GM21529 (cell line): Measurements from ENCODE around the gene SIRT7.

Experiments used
- ATAC-seq: cut with Tn5 transposase; IDR thresholded peaks from one replicate; pipeline ENCODE4 v1.9.1; 2021; ENCODE audit not compliant: unreplicated experiment

Gene SIRT7

DNA sequence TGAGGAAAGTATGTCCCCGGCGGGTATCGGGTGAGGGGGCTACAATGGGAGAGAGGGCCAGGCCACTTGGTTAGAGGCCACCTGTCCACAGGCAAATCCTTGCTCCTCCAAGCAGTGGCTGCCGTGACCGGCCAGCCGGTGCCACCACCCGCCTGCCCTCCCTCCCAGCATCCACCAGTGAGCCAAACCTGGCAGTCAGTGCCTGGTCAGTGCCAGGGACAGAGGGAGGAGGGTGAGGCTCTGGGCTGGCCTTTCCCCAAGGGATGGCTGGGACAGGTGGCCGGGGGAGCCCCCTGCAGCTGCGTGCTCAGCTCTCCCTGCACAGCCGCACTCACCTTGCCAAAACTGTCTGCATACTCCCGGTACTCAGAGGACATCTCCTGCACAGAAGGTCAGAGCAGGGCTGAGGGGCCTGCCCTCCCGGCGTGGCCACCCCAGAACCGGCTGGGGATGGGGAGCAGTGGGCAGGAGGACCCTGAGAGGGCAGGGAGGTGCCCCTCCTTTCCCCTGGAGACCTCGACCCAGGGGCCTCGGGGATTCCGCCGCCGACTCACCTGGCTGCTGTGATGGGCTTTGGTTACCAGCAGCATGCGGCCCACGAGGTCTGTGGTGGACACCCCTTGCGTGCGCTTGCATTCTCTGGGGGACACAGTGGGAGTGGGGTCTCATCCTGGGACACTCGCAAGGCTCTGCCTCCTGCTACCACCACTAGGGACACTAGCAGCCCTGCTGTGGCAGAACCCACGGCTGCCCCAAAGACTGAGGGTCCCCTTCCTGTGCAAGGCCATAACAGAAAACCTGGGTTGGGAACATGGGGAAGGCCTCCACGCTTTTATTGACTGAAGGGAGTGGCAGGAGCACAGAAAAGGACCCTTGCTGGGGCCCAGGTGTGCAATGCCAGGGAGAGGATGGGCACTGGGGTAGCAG lies 10.5 kb downstream of the SIRT7 start:
- ATAC-seq: no peak

- ATAC-seq: no peak
These were observed 11.3 kb downstream of the SIRT7 start for GRCh38 chr17:81906476-81907218.

DNA sequence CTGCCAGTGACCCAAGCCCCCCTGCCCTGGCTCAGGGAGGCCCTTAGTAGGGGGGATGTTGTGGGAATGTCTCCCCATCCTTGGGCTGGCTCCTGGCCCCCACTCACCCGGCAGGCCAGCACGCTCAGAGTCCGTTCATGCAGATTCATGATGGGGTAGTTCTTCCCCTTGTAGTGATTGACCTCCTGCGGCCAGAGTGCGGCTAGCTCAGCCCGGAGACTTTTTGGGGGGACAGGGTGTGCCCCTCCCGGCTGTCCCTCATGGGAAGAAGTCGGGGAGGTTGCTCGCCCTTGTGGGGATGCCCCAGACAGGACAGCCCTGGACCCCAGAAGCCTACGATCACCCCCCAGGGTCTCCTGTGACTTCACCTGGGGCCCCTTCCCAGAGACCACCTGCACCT lies 12.0 kb downstream of the SIRT7 start:
- no peak for ATAC-seq

DNA sequence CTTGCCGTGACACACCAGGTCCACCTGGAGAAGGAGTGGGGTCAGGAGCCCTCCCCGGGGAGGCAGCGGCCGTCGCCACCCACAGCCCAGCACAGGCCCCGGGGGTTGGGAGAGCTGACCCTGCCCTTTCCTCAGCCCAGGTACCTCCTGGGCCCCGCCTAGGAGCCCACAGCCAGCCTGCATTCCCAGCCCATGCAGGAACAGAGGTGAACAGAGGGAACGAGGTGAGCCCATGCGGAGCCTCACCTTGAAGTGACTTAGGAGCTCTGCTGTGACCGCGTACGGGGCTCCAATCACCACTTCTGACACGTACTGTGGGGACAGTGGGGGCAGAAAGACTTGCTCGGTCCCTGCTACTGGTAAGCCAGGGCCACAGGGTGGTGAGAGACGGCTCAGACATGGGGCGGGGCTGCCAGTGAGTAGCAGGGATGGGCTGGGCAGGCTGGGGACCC lies 12.5 kb downstream of the SIRT7 start:
- ATAC-seq: no peak

DNA sequence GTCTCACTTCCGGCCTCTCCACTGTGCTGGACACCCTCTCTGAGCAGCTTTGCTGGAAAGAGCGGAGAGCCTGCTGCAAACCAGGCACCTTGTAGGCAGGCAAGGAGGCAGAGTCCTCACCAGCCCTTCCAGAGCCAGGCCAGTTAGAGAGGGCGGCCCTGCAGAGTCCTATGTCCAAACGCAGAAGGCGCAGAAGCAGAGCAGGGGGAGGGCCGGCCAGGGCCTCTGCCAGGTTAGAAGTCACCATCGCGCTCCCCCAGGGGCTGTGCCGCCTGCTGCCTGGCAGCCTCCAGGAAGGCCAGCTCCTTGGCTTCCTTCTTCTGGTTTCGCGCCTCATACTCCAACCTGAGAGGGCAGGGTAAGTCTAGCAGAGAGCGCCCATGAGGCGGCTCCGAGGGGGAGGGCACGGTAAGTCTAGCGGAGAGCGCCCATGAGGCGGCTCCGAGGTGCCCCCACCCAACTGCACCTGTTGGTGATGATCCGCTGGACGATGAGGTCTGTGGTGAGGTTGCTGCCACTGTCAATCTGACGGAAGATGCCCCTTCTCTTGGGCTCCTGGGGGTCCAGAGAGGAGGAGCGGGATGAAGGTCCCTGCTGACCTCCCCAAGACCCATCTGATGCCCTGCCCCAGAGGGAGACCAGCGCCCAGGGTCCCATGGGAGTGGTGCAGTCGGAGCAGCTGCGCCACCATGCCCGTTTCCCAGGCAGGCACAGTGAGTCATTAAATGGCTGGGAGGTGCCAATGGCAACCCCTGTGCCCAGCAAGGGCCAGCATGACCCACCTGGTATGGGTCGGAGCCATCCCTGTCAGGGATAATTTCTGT lies 13.2 kb downstream of the SIRT7 start:
- ATAC-seq: no peak

DNA sequence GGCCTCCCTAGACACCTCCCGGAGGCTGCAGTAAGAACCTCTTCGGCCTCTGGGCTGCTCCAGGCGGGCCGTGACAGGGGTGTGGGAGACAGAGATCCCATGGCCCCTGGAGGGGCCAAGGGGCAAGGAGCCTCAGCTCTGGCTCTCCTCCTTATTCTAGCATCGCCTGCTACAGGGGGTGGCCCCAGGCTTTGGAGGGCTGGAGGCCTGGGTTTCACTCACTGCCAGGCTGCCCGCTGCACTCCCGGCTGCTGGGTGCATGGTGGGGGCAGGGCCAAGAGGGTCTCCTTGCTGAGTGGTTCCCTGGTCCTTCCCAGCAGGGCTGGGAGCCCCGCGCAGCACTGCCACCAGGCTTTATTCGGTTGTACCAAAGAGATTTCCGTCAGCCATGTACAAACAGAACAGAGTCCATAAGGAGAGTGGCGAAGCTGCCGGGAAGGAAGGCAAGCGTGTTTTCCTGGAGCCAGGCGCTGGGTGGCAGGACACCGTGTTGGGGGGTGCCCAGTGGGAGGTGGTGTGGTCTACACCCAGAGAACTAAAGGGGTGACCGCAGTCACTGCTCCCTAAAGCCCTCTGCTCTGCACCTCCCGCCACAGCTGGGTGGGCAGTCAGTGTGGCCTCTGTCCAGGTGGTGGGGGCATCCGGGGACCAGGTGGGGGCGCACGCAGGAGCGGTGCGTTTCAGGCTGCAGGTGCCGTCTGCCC lies 13.9 kb downstream of the SIRT7 start:
- ATAC-seq: no peak

- ATAC-seq: no peak
These were observed 14.6 kb downstream of the SIRT7 start for GRCh38 chr17:81903415-81903831.

GRCh38 chr17:81902653-81903414 lies 15.1 kb downstream of the SIRT7 start:
- no peak for ATAC-seq

- ATAC-seq: no peak
These were observed 15.8 kb downstream of the SIRT7 start, which contains the start of gene NPB for GRCh38 chr17:81902023-81902652. Gene NPB, plus strand, starts transcription at chr17:81902238. Its CDS starts 40 bp downstream, at chr17:81902278.

- no peak for ATAC-seq
These were observed 16.6 kb downstream of the SIRT7 start for GRCh38 chr17:81901167-81902022.

GRCh38 chr17:81900181-81900820 lies 17.7 kb downstream of the SIRT7 start:
- no peak for ATAC-seq

- ATAC-seq: no peak
These were observed 18.3 kb downstream of the SIRT7 start for GRCh38 chr17:81899514-81900166.

- no peak for ATAC-seq
These were observed 19.1 kb downstream of the SIRT7 start for GRCh38 chr17:81898885-81899284.

DNA sequence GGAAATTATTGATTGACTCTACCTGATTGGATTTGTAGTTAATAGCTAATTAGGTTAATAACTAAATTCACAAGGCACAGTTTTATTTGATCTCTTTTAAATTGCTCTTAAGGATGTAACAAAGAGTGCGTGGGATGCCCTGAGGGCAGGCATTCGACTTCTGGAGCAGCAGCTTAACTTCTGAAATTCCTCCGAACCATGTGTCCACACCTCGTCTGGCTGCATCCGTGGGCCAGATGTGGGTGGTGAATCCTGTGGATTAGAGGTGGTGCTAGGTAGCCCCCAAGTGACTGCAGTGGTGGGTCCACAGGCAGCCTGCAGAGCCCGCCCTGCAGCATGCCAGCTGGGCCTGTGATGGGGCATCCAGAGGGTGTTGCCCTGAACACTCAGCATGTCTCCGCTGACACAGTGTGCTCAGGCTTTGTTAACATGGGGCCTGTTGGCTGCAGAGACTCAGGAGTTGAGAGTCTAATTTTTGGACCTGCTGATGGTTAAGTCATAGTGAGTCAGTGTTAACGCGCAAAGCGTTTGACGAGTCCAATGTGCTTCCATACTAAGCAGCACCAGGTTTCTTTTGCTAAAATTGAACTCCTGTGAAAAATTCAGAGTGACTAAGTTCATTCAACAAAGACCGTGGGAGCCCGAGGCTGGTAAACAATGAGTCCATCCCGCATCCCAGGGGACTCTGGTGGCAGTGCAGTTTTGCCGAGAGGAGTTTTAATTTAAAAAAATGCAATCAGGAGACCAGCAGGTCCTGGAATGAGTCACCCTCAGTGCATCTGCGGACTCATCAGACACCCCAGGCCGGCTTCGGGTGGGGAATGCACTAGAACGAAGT lies 19.7 kb downstream of the SIRT7 start:
- no peak for ATAC-seq

DNA sequence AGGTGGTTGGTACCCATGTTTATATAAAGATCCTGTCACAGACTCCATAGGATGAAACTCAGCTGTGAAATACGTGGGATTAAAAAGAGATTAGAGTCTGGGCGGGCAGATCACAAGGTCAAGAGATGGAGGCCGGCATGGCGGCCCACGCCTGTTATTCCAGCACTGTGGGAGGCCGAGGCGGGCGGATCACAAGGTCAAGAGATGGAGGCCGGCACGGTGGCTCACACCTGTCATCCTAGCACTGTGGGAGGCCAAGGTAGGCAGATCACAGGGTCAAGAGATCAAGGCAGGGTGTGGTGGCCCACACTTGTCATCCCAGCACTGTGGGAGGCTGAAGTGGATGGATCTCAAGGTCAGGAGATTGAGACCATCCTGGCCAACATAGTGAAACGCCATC lies 22.6 kb downstream of the SIRT7 start:
- no peak for ATAC-seq

DNA sequence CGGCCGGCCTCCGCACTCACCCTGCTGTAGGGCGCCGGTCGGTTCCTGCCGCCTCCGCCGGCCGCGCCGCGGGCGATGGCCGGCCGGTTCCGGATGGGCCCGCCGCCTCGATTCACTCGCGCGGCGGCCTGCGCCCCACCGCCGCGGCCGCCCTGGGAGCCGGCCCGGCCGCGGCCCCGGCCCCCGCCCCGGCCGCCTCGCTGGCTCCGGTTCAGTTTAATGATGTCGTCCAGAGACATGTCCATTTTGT lies 26.7 kb downstream of the SIRT7 start:
- peak; percentile 7 for ATAC-seq
